ENCODE measurements around the gene GRAMD1B. TPM values are rescaled to one million over a fixed set of nuclear protein-coding genes. Genes with fewer than 3 reads are reported as not detected.

GRAMD1B gene
- total RNA-seq, 1 donor from 2014 or later, result 19.0 TPM

GRCh38 chr11:123544631-123545375, 114.7 kb downstream of the GRAMD1B start:
- DNase-seq, result peak; percentile 41
- peak; percentile 84 for ATAC-seq (ENCODE audit: poor library complexity)
- intact Hi-C loops (cut with DNase I), result no loop called here

DNA sequence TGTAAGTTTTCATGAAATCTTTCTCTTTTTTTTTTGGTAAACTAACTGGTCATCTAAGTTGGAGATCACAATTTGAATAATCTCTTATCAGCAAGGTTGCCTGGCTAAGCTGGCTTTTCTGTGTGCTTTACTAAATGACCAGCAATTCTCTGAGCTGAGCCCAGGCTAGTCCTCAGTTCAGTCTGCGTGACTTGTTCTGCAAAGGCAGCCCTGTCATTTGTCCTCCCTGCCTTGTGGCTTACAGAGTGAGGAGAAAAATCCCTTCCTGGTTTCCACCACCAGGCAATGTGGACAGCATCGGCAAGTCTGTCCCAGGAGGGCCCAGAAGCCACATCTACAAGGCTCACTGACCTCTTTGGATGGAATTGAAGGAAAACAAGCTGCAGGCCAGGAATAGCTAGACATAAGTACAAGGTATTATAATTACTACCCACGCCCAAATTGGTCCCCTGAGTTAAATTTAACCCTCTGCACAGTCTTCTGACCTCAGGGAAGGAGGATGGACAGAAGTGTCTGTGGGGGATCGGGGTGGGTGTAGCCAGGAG, 115.7 kb downstream of the GRAMD1B start:
- intact Hi-C loops (cut with DNase I), result no loop called here

GRCh38 chr11:123546515-123546914, 116.4 kb downstream of the GRAMD1B start:
- intact Hi-C loops (cut with DNase I), result no loop called here
- DNase-seq, result no peak
- no peak for ATAC-seq (ENCODE audit: poor library complexity)

More for the DNA sequence above, 115.7 kb downstream of the GRAMD1B start:
- ATAC-seq (ENCODE audit: poor library complexity) (peak; percentile 31), DNase-seq (no peak)

DNA sequence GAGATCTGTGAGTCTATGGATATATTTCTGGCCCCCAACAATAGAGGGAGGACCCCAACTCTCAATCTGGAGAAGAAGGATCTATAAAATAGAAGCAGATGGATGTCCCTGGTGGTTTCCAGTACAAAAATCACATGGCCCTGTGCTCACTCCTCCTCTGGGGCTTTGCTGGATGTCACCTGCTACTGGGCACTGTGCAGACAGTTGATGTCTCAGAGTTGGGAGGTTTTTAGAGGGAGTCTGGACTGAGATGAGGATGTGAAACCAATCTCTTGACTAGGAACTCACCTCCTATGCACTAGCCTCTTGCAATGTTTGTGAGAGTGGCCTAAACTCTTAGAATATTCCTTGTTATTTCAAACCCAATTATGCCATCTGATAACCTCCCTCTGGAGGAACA, 117.1 kb downstream of the GRAMD1B start:
- intact Hi-C loops (cut with DNase I), result no loop called here
- DNase-seq (no peak), ATAC-seq (ENCODE audit: poor library complexity) (no peak)

DNA sequence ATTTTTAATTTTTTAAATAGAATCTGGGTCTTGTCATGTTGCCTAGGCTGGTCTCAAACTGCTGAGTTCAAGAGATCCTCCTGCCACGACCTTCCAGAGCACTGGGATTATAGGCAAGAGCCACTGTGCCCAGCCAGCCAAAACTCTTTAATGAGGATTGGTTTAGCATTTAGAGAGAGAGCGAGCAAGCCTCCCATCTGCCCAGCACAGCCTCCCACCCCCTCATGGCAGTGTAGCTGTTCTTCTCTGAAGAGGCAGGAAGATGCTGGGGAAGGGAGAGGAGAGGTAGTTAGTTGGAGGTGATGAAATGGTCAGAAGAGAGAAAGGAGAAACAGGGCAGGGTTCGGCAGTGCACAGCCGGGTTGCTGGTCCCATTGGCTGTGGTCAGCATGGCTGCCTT, 118.7 kb downstream of the GRAMD1B start:
- DNase-seq, result no peak
- ATAC-seq (ENCODE audit: poor library complexity), result no peak
- intact Hi-C loops (cut with DNase I), result no loop called here

DNA sequence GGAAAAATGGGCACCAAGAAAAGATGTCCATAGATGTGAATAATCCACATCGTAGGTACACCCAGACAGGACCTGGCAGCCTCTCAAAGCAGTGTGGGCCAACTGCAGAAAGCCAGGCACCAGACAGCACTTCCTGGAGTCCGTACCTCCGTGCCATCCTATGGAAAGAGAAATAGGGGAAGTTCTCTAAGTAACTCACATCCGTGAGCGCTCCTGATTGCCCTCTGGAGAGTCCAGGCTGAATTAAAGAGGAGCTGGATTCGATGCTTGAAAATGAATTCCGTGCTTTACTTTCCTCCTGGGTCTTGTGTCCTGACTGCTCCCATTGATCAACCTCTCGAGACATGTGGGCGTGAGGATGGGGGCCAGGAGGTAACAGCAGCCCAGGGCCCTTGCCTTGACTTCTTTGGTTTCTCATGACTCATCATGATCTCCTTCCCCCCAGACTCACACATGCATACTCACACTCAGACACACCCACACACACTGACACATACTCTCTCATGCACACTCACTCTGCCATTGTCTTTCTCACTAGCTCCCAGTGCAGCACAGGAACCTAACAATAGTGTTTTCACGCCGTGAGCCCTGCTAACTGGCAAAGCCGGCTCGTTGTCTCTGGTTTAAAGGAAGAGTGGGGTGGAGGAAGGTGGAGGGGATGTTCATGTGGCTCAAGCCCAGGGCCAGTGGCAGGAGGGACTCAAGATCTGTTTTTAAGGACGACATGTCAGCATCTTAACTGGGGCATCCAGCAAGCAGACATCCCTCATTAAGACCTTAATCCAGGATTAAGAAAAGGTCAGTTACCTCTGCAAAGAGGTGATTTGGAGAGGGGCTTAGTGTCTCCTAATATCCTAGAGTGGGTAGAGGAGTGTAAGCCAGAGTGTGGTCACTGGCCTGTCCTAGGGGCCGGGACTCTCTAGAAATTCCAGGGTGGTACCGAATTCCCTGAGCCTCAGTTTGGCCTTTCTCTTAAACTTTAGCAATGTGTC, 120.2 kb downstream of the GRAMD1B start:
- DNase-seq (no peak), ATAC-seq (ENCODE audit: poor library complexity) (no peak)
- intact Hi-C loops (cut with DNase I), result no loop called here

DNA sequence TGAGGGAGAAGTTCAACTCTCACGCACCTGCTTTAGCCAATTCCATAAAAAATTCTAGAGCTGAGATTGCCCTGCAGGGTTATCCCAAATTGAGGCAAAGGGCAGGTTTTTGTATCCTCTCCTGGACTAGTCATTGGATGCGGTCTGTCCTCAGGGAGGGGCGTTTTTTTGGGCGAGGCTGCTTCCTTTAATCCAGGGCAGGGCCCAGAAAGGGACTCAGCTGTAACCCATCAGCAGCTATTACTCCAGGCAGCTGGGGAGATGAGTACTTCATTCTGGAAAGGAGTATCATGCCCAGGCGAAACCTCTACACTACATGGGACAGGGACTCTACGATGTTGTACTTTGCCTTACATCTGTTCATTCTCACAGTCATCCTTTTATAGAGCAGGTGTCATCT, 121.0 kb downstream of the GRAMD1B start:
- intact Hi-C loops (cut with DNase I), result no loop called here
- no peak for ATAC-seq (ENCODE audit: poor library complexity)
- DNase-seq, result no peak

DNA sequence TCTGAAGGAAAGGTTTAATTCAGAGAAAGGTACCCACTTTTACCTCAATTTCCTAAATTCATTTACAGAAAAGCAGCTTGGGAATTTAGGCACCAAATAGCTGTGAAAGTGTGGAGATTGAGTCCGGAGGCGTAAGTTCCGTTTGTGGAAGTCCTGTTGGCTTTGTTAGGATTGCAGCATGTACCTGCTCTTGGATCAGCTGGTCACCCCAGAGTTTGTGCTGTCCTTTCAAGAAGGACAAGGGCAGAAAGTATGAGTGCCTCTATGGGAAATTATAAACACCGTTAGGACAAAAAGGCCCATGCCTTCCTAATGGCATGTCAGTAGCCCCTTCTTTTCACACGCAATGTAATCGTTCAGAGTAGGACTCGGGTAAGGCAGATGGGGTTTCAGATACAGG, 126.6 kb downstream of the GRAMD1B start:
- ATAC-seq (ENCODE audit: poor library complexity) (no peak), DNase-seq (no peak)
- intact Hi-C loops (cut with DNase I), result loop anchor here (5.0 kb wide), 1 partner anchor 44 kb away; no protein-coding TSS in a partner anchor

DNA sequence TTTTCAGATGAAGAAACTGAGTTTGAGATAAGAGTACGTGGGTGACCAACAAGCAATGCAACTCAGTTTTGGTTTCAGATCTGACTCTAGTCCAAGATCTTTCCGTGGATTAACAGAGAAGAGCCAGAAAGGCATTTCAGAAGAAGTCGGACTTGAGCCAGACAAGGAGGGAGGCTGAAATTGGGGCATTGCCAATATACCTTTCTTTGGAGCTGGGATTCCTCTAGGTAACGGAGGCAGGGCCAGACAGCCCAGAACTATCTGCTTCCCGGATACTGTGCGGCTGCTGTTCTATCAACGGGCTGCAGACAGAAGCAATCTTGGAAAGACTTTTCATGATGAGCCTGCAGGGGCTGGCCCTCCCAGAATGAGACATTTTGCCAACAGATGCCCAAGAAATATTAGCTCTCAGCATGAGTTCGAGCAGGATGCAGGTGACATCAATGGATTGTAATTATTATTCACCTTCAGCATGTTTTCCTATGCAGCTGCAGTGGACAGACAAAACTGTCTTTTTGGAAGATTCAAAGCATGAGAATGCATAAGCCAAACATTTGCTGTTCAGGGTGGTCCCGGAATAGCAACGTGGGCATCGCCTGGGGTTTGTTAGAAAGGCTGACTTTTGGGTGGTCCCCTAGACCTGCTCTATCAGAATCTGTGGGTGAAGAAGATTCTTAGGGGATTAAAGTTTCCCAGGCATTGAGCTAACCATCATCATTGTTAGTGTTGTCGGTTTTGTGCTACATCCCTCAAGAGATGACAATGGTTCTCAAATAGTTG, 128.7 kb downstream of the GRAMD1B start:
- intact Hi-C loops (cut with DNase I), result loop anchor here (5.0 kb wide), 1 partner anchor 46 kb away; no protein-coding TSS in a partner anchor
- DNase-seq (no peak), ATAC-seq (ENCODE audit: poor library complexity) (no peak)

- ATAC-seq (ENCODE audit: poor library complexity), result peak; percentile 5
- DNase-seq, result no peak
- intact Hi-C loops (cut with DNase I), result loop anchor here (5.0 kb wide), 1 partner anchor 47 kb away; no protein-coding TSS in a partner anchor
Measured at GRCh38 chr11:123559523-123559955, 129.5 kb downstream of the GRAMD1B start.

GRCh38 chr11:123560006-123560405, 129.9 kb downstream of the GRAMD1B start:
- intact Hi-C loops (cut with DNase I), result no loop called here
- DNase-seq (peak; percentile 83), ATAC-seq (ENCODE audit: poor library complexity) (peak; percentile 79)

DNA sequence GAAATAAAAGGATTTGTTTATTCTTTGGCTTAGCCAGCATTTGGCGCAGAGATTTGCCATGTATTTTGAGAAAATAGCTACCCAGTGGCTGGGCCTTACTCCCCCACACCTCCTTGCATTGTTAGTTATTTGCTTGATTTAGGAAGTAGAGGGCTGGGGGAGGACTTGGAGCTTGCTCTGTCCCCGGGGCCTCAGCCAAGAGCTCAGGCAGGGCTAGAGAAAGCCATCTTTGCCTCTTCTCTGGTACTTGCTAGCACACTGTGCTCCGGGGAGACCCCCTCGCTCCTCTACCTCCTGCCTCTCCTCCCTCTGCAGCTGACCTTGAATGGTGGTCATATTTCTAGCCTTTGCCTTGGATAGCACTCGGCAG, 131.3 kb downstream of the GRAMD1B start:
- ATAC-seq (ENCODE audit: poor library complexity) (peak; percentile 24), DNase-seq (no peak)
- intact Hi-C loops (cut with DNase I), result no loop called here

DNA sequence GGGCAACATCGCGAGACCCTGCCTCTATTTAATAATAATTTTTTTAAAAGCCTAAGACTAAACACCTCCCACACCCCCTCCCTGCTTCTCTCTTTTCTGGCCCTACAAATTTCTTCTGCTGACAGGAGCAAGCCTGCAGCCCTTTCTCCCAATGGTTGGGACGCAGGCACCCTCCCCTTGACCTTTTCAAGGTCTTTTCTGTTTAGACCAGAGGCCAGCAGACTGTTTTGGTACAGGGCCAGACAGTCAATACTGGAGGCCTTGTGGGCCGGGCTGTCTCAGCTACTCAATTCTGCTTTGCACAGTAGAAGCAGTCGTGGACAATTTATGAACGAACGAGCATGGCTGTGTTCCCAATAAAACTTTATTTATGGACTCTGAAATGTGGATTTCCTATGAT, 132.1 kb downstream of the GRAMD1B start:
- intact Hi-C loops (cut with DNase I), result no loop called here
- peak; percentile 13 for ATAC-seq (ENCODE audit: poor library complexity)

DNA sequence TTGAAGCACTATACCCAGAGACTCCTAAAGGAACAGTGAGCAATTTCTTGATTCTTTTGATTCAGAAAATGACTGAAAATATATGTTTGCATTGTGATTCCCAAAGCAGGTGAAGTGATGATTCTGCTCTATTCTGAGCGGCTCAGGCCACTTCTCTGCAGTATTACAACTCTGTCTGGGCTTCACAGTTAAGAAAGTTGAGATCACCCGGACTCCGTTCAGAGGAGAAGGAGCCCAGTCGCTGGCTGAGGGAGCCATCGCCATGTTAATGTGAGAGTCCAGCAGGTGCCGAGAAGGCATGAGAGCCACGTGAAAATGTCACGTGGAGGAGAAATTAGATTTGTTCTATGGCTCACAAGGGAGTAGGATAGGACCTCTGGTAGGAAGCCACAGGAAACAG, 132.8 kb downstream of the GRAMD1B start:
- intact Hi-C loops (cut with DNase I), result no loop called here
- ATAC-seq (ENCODE audit: poor library complexity) (no peak), DNase-seq (no peak)

More for the DNA sequence above, 132.1 kb downstream of the GRAMD1B start:
- no peak for DNase-seq

GRCh38 chr11:123564221-123564620, 134.2 kb downstream of the GRAMD1B start:
- DNase-seq (no peak), ATAC-seq (ENCODE audit: poor library complexity) (no peak)
- intact Hi-C loops (cut with DNase I), result no loop called here

GRCh38 chr11:123566852-123567251, 136.8 kb downstream of the GRAMD1B start:
- intact Hi-C loops (cut with DNase I), result no loop called here
- ATAC-seq (ENCODE audit: poor library complexity), result no peak
- DNase-seq, result no peak

GRCh38 chr11:123567466-123567865, 137.4 kb downstream of the GRAMD1B start:
- ATAC-seq (ENCODE audit: poor library complexity), result peak; percentile 19
- DNase-seq, result no peak
- intact Hi-C loops (cut with DNase I), result no loop called here

DNA sequence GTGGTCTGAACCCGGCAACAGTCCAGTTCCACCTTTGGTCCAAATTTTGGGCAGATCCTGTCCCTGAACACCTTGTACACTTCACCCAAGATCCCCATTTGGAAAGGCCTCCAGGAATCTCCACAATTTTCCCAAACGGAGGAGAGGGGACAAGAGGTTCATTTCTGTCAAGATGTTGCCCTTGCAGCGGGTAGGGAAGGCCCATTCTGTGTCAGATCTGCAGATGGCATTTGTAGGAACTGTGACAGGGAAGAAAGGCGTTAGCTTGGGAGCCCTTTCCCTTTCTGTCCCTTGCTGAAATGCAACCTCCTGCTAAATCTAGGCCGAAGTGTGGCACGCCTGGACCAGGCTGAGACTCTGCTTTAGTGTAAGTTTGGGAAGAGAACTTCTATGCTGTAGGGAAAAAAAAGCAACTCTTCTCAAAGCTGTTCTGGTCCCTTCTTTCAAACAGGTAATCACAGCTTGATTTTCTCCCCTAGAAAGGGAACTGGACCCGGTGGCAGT, 138.3 kb downstream of the GRAMD1B start:
- no peak for ATAC-seq (ENCODE audit: poor library complexity)
- intact Hi-C loops (cut with DNase I), result no loop called here

More for the DNA sequence above, 138.3 kb downstream of the GRAMD1B start:
- DNase-seq, result no peak

All from Right ventricle myocardium superior (tissue), 1 donor.